ENCODE results near the gene NPAS3. TPM values are rescaled to one million over a fixed set of nuclear protein-coding genes. Genes with fewer than 3 reads are reported as not detected.

NPAS3 gene
- total RNA-seq, 2 donors from 2014 or later: 1.1 to 1.8 TPM

DNA sequence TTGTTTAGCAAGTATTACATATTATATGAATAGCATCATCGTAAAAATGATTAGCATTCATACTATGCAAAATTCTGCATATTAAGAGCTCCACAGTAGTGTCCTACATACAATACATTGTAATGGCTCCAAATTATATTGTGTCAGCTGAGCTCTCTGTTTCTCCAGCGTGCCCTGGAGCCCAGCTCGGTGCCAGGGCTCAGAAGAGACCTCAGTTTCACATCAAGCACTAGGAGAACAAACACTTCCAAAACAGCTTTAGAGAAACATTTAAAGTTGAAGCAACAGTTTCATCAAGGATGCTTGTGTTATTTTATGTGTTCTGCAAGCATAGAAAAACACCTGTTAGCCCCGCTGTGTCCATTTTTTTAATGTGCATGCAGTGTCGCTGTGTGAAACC is 555.3 kb downstream of the NPAS3 start:
- WGBS: 87% methylated on average over 5 of the region's 5 CpGs
- intact Hi-C loops (cut with DNase I): no loop called here

DNA sequence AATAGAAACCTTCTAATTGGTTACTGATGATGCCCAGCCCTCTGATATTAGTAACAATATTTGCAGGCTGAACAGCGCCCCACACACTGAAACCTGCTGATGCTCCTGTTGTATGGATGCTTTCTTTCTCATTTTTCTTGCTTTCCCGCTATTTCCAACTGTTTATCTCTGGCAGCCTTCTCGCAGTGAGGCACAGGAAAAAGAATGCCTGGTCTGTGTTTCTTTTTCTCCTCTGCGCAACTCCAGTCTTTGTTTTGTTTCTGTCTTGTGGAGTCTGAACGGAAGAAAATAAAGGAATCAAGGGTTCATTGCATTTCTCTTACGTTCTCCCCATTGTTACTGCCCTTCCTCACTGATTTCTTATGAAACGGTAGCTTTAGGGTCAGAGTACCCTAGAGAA is 561.0 kb downstream of the NPAS3 start:
- H3K36me3 ChIP-seq: no peaks in the 10 kb centered on the region
- intact Hi-C loops (cut with DNase I): no loop called here
- no peaks in the 10 kb centered on the region for H3K4me1 ChIP-seq (replicated peaks)
- no peaks in the 10 kb centered on the region for H3K27me3 ChIP-seq (replicated peaks; ENCODE audit: insufficient read depth)
- DNase-seq (ENCODE audit: low spot score): no peak
- no peak overlapping the region for H3K27ac ChIP-seq
- TF ChIP-seq, protein P1, sequence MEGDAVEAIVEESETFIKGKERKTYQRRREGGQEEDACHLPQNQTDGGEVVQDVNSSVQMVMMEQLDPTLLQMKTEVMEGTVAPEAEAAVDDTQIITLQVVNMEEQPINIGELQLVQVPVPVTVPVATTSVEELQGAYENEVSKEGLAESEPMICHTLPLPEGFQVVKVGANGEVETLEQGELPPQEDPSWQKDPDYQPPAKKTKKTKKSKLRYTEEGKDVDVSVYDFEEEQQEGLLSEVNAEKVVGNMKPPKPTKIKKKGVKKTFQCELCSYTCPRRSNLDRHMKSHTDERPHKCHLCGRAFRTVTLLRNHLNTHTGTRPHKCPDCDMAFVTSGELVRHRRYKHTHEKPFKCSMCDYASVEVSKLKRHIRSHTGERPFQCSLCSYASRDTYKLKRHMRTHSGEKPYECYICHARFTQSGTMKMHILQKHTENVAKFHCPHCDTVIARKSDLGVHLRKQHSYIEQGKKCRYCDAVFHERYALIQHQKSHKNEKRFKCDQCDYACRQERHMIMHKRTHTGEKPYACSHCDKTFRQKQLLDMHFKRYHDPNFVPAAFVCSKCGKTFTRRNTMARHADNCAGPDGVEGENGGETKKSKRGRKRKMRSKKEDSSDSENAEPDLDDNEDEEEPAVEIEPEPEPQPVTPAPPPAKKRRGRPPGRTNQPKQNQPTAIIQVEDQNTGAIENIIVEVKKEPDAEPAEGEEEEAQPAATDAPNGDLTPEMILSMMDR (IDR thresholded peaks at IDR 0.05): no peak
- TF ChIP-seq POLR2A (IDR thresholded peaks at IDR 0.05) (no peak), POLR2AphosphoS5 (IDR thresholded peaks at IDR 0.05) (no peak)
- H3K4me3 ChIP-seq: no peak overlapping the region
- no peaks in the 10 kb centered on the region for H3K9me3 ChIP-seq
- 76% methylated on average over 7 of the region's 7 CpGs for WGBS

More for the DNA sequence above, 555.3 kb downstream of the NPAS3 start:
- Histone ChIP-seq H3K4me3 (no peak overlapping the region), H3K4me1 (replicated peaks) (no peaks in the 10 kb centered on the region), H3K27ac (no peak overlapping the region), H3K27me3 (replicated peaks; ENCODE audit: insufficient read depth) (no peaks in the 10 kb centered on the region), H3K9me3 (no peaks in the 10 kb centered on the region), H3K36me3 (no peaks in the 10 kb centered on the region)
- DNase-seq (ENCODE audit: low spot score): no peak
- TF ChIP-seq, protein P1 (IDR thresholded peaks at IDR 0.05): no peak
- no peak for TF ChIP-seq POLR2AphosphoS5 (IDR thresholded peaks at IDR 0.05)
- TF ChIP-seq POLR2A (IDR thresholded peaks at IDR 0.05): no peak

GRCh38 chr14:33504246-33505099 is 565.8 kb downstream of the NPAS3 start:
- Histone ChIP-seq H3K36me3 (no peaks in the 10 kb centered on the region), H3K4me3 (no peak overlapping the region), H3K9me3 (no peaks in the 10 kb centered on the region), H3K27me3 (replicated peaks; ENCODE audit: insufficient read depth) (no peaks in the 10 kb centered on the region), H3K27ac (no peak overlapping the region), H3K4me1 (replicated peaks) (no peaks in the 10 kb centered on the region)
- WGBS: 65% methylated on average over 5 of the region's 5 CpGs
- intact Hi-C loops (cut with DNase I): no loop called here
- TF ChIP-seq POLR2A (IDR thresholded peaks at IDR 0.05): no peak
- TF ChIP-seq POLR2AphosphoS5 (IDR thresholded peaks at IDR 0.05): no peak
- TF ChIP-seq, protein P1 (IDR thresholded peaks at IDR 0.05): no peak
- no peak for DNase-seq (ENCODE audit: low spot score)

DNA sequence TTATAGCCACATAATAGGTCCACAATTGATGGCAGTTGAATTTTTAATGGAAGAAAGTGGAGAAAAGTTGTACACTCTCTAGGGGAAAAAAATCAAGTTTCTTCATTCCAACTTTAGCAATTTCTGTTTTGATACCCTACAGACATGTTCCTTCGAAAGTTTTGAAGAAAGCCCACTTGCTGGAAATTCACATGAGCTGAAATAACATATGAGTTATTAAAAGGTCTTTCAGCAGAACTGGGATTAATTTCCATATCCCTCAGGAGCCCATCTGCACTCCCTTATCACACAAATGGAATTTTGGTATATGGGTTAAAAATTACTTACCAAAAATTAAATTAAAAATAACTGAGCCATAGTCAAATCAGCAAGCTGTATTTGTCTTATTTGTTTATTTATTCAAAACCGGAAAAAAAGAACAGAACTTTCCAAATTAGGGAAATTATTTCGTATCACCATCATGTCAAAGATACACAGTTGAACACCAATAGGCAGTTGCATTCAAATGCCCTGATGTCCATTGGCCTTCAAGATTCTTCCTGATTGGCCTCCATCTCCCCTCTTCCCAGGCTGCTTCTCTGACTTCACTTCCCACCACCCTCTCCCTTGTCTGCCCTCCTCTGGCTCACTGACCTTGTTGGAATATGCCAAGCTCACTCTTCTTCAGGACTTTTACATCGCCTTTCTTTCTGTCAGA is 566.7 kb downstream of the NPAS3 start:
- Histone ChIP-seq H3K36me3 (no peaks in the 10 kb centered on the region), H3K27ac (no peak overlapping the region), H3K4me3 (no peak overlapping the region), H3K4me1 (replicated peaks) (no peaks in the 10 kb centered on the region), H3K9me3 (no peaks in the 10 kb centered on the region), H3K27me3 (replicated peaks; ENCODE audit: insufficient read depth) (no peaks in the 10 kb centered on the region)
- no peak for DNase-seq (ENCODE audit: low spot score)
- WGBS: 82% methylated on average over 4 of the region's 4 CpGs
- TF ChIP-seq, protein P1 (IDR thresholded peaks at IDR 0.05): no peak
- TF ChIP-seq POLR2AphosphoS5 (IDR thresholded peaks at IDR 0.05): no peak
- TF ChIP-seq POLR2A (IDR thresholded peaks at IDR 0.05): no peak
- intact Hi-C loops (cut with DNase I): no loop called here
